Panc1 (cell line): ENCODE data around the gene CISD2.
"Not testable (repeated sequence)": the region's sequence is repeated elsewhere in the genome, so short reads cannot be mapped to it uniquely, and the experiment has no call there.

Source experiments
- CTCF ChIP-seq: fragments of 450-650 bp; IDR thresholded peaks from 2 replicates; pipeline ENCODE4 v1.5.1; 2017; ENCODE audit warnings: mild to moderate bottlenecking
- POLR2AphosphoS5 ChIP-seq: IDR thresholded peaks from 2 replicates; pipeline ENCODE4 v1.6.1; 2012; ENCODE audit warnings: mild to moderate bottlenecking, low read depth, low read length, moderate library complexity
- TCF7L2 ChIP-seq: IDR thresholded peaks from 2 replicates; pipeline ENCODE4 v1.6.1; 2011; ENCODE audit warnings: mild to moderate bottlenecking, low read depth, low read length, inconsistent platforms

- TF ChIP-seq CTCF, POLR2AphosphoS5, TCF7L2: not testable (repeated sequence)
Measured at GRCh38 chr4:102919697-102920096, 50.9 kb downstream of the CISD2 start.
